Panc1 (cell line): Measurements from ENCODE around the gene DNAJC5G.

Source experiments
- CTCF ChIP-seq: fragments of 450-650 bp; IDR thresholded peaks from 2 replicates; pipeline ENCODE4 v1.5.1; 2017; ENCODE audit warnings: mild to moderate bottlenecking
- POLR2AphosphoS5 ChIP-seq: IDR thresholded peaks from 2 replicates; pipeline ENCODE4 v1.6.1; 2012; ENCODE audit warnings: mild to moderate bottlenecking, low read depth, low read length, moderate library complexity

- TF ChIP-seq POLR2AphosphoS5: no peak
- TF ChIP-seq CTCF: no peak
Measured at GRCh38 chr2:27236136-27236535, 39.1 kb upstream of the DNAJC5G start.
